Liver (tissue), 3 donors: ENCODE results near the gene SLC16A14.

Source experiments
- FOXA1 ChIP-seq: IDR thresholded peaks from 2 replicates; pipeline ENCODE4 v1.6.1; 2016; ENCODE audit warnings: antibody characterized with exemption
- GABPA ChIP-seq, 2 donors: IDR thresholded peaks in 1 of 2; conservative IDR thresholded peaks in 1 of 2; 2 replicates each; pipeline ENCODE4 v1.6.1; 2016; ENCODE audit warnings: antibody characterized with exemption in 2 of 2, mild to moderate bottlenecking in 1 of 2, moderate library complexity in 1 of 2
- JUND ChIP-seq, 2 donors: IDR thresholded peaks; 2 replicates each; pipeline ENCODE4 v1.6.1; 2016; ENCODE audit warnings: antibody characterized with exemption in 2 of 2
- RAD21 ChIP-seq, 2 donors: IDR thresholded peaks; 2 replicates each; pipeline ENCODE4 v1.6.1; 2016; ENCODE audit warnings: antibody characterized with exemption in 2 of 2, mild to moderate bottlenecking in 2 of 2
- RXRA ChIP-seq, 2 donors: IDR thresholded peaks; 2 replicates each; pipeline ENCODE4 v1.6.1; 2017 to 2018; ENCODE audit warnings: antibody characterized with exemption in 2 of 2, mild to moderate bottlenecking in 1 of 2
- SP1 ChIP-seq: IDR thresholded peaks from 2 replicates; pipeline ENCODE4 v1.6.1; 2018; ENCODE audit warnings: antibody characterized with exemption, mild to moderate bottlenecking
- TAF1 ChIP-seq: conservative IDR thresholded peaks from 2 replicates; pipeline ENCODE4 v1.6.1; 2016; ENCODE audit warnings: antibody characterized with exemption, mild to moderate bottlenecking
- YY1 ChIP-seq: IDR thresholded peaks from 2 replicates; pipeline ENCODE4 v1.6.1; 2016; ENCODE audit warnings: antibody characterized with exemption, mild to moderate bottlenecking
- TF ChIP-seq, protein P1 (sequence below): fragments of 150-350 bp; IDR thresholded peaks from 2 replicates; pipeline ENCODE4 v1.5.1; 2017; ENCODE audit warnings: improper control_type of control experiment, low read depth, low read length; ENCODE audit not compliant: missing input control
- TF ChIP-seq, protein P2 (sequence below): IDR thresholded peaks from 2 replicates; pipeline ENCODE4 v1.6.1; 2016; ENCODE audit warnings: antibody characterized with exemption, mild to moderate bottlenecking
- TF ChIP-seq, protein P3 (sequence below): IDR thresholded peaks from 2 replicates; pipeline ENCODE4 v1.6.1; 2016; ENCODE audit warnings: antibody characterized with exemption
- TF ChIP-seq, protein P4 (sequence below): IDR thresholded peaks from 2 replicates; pipeline ENCODE4 v1.6.1; 2016; ENCODE audit warnings: antibody characterized with exemption
- donor health status: healthy.
- donor health status: healthy.

DNA sequence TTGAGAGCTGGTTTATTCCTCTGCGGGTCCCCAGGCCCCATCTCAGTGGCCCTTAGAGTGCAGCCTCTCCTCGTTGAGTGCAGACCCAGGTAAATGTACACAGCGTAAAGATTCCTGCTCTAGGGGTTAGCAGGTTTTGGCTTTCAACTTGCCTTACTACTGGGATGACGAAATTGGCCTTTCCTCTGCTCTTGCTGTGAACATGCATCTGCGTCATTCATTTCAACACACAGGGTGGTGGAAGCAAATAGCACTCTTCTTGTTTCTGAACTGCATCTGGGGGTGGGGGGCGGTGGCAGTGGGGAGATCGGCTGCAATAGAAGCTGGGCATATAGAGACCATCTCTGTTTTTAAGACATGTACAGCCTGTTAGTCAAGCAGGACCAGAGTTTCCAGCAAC lies 16.5 kb upstream of the SLC16A14 start:
- TF ChIP-seq, protein P1, sequence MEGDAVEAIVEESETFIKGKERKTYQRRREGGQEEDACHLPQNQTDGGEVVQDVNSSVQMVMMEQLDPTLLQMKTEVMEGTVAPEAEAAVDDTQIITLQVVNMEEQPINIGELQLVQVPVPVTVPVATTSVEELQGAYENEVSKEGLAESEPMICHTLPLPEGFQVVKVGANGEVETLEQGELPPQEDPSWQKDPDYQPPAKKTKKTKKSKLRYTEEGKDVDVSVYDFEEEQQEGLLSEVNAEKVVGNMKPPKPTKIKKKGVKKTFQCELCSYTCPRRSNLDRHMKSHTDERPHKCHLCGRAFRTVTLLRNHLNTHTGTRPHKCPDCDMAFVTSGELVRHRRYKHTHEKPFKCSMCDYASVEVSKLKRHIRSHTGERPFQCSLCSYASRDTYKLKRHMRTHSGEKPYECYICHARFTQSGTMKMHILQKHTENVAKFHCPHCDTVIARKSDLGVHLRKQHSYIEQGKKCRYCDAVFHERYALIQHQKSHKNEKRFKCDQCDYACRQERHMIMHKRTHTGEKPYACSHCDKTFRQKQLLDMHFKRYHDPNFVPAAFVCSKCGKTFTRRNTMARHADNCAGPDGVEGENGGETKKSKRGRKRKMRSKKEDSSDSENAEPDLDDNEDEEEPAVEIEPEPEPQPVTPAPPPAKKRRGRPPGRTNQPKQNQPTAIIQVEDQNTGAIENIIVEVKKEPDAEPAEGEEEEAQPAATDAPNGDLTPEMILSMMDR = no peak
- TF ChIP-seq, protein P2, sequence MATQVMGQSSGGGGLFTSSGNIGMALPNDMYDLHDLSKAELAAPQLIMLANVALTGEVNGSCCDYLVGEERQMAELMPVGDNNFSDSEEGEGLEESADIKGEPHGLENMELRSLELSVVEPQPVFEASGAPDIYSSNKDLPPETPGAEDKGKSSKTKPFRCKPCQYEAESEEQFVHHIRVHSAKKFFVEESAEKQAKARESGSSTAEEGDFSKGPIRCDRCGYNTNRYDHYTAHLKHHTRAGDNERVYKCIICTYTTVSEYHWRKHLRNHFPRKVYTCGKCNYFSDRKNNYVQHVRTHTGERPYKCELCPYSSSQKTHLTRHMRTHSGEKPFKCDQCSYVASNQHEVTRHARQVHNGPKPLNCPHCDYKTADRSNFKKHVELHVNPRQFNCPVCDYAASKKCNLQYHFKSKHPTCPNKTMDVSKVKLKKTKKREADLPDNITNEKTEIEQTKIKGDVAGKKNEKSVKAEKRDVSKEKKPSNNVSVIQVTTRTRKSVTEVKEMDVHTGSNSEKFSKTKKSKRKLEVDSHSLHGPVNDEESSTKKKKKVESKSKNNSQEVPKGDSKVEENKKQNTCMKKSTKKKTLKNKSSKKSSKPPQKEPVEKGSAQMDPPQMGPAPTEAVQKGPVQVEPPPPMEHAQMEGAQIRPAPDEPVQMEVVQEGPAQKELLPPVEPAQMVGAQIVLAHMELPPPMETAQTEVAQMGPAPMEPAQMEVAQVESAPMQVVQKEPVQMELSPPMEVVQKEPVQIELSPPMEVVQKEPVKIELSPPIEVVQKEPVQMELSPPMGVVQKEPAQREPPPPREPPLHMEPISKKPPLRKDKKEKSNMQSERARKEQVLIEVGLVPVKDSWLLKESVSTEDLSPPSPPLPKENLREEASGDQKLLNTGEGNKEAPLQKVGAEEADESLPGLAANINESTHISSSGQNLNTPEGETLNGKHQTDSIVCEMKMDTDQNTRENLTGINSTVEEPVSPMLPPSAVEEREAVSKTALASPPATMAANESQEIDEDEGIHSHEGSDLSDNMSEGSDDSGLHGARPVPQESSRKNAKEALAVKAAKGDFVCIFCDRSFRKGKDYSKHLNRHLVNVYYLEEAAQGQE = no peak
- TF ChIP-seq RAD21 (IDR thresholded peaks at IDR 0.05) = no peak
- TF ChIP-seq, protein P3, sequence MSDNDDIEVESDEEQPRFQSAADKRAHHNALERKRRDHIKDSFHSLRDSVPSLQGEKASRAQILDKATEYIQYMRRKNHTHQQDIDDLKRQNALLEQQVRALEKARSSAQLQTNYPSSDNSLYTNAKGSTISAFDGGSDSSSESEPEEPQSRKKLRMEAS = no peak
- TF ChIP-seq YY1 = no peak
- no peak for TF ChIP-seq TAF1
- TF ChIP-seq SP1 = no peak
- TF ChIP-seq JUND (IDR thresholded peaks at IDR 0.05) = no peak
- TF ChIP-seq, protein P4, sequence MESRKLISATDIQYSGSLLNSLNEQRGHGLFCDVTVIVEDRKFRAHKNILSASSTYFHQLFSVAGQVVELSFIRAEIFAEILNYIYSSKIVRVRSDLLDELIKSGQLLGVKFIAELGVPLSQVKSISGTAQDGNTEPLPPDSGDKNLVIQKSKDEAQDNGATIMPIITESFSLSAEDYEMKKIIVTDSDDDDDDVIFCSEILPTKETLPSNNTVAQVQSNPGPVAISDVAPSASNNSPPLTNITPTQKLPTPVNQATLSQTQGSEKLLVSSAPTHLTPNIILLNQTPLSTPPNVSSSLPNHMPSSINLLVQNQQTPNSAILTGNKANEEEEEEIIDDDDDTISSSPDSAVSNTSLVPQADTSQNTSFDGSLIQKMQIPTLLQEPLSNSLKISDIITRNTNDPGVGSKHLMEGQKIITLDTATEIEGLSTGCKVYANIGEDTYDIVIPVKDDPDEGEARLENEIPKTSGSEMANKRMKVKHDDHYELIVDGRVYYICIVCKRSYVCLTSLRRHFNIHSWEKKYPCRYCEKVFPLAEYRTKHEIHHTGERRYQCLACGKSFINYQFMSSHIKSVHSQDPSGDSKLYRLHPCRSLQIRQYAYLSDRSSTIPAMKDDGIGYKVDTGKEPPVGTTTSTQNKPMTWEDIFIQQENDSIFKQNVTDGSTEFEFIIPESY = no peak
- TF ChIP-seq FOXA1 = no peak
- no peak for TF ChIP-seq GABPA (IDR thresholded peaks at IDR 0.05 in 1 of 2, conservative IDR thresholded peaks at IDR 0.05 in 1 of 2)
- TF ChIP-seq RXRA (IDR thresholded peaks at IDR 0.05) = no peak
